D341Med (cell line): ENCODE data around the gene CLDN5.

Experiments used
- DNase-seq: peaks from one replicate; pipeline ENCODE4 v3.0.0; 2012; ENCODE audit warnings: low spot score

Gene CLDN5

DNA sequence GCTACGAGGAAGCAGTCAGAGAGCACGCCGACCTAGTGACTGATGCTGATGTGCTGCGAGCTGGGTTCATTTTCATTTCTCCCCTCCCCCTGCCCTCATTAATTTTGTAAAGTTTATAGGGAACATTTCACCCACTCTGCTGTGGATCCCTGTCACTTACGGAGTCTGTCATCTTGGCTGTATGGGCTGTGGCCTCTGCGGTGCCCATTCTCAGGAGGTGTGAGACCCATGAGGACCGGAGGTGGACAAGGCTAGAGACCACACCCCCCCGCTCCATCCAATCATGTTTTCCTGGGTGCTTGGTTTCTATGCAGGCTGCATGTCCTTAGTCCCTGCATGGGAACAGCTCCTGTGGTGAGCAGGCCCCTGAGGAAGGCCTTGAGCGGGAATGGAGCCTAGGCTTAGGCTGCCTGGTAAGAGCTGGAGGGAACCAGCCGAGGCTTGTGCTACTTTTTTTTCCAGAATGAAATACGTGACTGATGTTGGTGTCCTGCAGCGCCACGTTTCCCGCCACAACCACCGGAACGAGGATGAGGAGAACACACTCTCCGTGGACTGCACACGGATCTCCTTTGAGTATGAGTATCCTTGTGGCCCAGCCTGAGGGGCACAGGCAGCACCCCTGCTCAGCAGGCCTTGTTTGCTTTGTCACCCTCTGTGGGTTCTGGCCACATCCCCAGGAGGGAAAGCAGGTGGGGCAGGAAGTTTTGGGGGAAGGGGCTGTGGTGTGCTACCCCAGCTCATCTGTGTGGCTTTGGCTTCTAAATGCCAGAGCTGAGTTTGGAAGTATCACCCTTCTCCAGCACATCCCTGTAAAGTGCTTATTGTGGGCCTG, 19.1 kb downstream of the CLDN5 start:
- no peak for DNase-seq

DNA sequence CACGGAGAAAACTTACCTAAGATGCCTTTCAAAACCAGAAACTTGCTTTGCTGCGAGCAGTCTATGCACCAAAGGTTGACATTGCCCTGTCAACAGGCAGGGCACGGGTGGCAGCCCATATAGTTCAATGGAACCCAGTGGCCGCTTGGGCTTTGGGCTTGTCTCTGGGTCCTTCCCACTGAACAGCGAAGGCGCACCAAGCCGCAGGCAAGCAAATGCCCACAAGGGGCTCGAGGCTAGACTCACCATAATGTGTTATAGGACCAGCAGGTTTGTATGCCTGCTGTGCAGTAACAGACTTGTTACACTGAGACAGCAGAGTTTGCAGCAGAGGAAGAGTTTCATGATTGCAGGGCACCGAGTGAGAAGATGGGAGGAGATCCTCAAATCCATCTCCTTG, 20.3 kb downstream of the CLDN5 start:
- peak; percentile 35 for DNase-seq

DNA sequence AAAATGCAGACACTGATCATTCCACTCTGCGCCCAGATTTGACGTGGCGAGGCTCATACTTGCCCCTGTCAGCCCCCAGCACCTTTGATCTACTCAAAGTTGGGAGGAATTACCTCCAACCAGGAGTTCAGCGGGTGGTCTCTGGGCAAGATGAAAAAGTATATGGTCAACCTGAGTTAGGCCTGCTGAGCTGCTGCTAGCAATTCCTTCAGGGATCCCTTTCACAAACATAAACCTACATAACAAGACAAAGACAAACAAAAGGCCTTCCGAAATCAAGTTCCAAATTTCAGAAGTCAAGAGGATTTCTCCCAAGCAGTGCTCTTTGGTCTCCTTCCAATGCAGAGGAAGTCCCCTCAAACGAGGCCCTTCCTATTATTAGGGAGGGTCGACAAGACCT, 20.8 kb downstream of the CLDN5 start:
- no peak for DNase-seq

DNA sequence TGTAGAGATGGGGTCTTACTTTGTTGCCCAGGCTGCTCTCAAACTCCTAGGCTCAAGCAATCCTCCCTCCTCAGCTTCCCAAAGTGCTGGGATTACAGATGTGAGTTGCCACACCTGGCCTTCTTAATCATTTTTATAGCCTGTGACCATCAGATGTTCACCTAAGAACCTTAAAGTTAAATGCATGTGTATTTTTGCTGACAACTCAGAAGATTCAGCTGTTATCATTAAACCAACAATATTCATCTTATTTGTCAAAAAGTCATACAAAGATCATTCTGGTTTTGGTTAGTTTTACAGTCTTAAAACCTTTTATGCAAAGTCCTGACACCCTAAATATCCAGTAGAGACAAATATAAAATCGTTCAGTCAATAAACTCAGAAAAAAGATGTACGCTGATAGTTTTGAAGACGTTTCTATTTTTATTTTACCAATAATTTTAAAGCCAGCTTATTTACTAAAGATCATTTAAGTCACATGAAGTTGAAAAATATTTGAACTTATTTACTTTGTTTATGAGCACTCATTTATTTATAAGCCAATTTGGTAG, 22.2 kb downstream of the CLDN5 start:
- DNase-seq: no peak

DNA sequence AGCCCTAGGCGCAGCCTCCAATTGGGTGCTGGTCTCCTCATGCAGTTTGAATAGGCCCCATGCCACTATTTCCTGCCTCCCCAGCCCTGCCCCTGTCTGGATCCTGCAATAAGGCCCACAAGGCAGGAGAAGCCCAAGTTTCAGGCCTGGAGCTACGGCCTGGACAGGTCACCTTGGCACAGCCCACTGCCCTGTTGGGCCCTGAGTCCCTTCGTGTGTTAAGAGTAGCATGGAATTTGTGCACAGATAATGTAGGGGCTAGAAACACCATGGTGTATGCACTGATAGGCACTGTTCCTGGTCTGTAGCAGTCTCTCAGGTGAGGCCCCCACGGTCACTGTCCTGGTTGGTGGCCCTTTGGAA, 24.3 kb downstream of the CLDN5 start:
- DNase-seq: no peak

DNA sequence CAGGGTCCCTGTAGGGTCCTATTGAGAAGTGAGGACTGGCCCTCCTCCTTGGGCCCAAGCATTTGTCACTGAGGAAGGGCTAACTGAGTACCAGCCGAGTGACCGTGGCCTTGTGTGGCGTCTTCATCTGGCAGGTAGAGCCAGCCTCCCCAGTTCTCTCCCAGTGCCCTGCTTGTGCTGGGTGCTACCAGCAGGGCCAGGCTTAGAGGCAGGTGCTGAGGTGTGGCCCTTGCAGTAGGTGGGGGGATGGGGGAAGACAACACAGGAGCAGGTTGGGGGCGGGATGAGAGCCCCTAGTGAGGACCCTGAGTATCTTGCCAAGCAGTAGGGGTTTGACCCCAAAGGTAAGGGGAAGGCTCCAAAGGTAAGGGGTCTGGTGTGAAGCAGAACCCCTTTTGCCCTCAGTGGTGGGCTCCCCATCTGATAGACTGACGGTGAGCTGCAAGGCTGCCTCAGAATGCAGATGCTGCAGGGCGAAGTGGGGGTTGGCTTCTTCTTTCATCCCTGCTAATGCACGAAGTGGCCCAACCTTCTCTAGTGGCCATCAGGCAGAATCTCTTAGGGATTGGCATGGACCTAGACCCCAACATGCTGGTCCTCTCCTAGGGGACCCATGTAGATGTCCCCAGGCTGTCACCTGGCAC, 24.9 kb downstream of the CLDN5 start:
- DNase-seq: no peak

DNA sequence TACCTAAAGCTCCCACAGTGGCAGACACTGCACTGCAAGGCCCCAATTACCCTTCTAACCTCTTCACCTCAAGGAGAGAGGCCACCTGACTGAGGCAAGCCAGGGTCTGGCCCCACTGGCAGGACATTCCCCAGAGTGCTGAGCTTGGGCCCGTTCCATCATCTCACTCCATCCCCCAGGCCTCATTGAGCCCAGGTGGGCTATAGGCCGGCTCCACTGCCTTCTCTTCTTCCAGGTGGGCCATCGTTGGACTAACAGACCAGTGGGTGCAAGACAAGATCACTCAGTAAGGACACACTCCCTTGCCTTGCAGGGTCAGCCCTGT, 25.4 kb downstream of the CLDN5 start:
- DNase-seq: no peak

DNA sequence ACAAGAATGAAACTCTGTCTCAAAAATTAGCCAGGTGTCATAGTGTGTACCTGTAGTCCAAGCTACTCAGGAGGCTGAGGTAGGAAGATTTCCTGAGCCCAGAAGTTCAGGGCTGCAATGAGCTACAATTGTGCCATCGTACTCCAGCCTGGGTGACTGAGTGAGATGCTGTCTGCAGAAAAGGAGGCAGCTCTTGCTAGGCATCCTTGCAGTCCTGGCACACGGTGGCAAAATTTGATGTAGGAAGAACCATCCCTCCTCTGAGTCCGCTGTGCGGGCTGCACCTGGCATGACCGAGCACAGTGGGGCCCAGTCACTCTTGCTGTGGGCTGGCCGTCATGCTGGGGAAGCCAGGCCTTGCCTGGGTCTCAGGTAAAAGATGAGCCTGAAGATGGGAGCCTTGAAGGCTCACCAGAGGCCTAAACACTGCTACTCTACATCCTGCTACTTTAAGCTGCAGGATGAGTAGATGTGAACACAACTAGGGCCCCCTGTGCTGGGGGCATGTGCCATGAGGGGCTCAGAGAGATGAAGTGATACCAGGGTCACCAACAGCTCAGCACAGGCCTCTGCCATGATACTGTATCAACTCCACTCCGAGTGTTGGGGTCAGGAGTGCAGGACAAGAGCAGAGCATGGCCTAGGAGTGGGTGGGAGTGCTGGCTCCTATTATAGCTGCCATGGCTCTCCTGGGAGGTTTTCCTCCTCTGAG, 25.9 kb downstream of the CLDN5 start:
- no peak for DNase-seq

DNA sequence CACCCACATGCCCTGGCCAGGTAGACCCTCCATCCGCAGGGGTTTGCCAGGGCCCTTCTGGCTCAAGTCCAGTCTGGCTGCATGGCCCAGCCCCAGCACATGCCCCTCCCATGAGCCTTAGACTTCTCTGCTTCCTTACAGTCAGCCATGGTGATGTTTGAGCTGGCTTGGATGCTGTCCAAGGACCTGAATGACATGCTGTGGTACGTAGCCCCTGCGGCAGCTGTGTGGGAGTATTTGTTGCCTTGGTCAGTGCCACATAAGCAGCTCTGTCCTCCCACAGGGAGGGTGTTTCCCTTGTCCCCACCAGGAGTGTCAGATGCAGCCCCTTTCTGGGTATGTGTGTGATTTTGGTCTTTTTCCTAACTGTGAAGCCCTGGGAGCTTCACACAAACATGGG, 27.0 kb downstream of the CLDN5 start:
- no peak for DNase-seq

DNA sequence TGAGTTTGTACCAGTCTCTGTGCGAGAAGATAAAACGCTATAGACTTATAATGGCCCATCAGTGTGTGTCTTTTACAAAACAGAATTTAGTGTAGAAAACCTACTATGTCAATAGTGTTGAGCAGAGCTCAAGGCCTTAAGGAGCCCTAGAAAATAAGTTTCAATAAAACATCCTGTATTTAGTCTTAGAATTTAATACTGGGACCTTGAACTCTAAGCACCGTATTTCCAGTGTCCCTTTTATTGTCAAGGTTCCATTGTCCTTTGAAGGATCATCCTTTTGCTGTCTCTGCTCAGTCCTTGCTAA, 27.9 kb downstream of the CLDN5 start:
- DNase-seq: no peak

DNA sequence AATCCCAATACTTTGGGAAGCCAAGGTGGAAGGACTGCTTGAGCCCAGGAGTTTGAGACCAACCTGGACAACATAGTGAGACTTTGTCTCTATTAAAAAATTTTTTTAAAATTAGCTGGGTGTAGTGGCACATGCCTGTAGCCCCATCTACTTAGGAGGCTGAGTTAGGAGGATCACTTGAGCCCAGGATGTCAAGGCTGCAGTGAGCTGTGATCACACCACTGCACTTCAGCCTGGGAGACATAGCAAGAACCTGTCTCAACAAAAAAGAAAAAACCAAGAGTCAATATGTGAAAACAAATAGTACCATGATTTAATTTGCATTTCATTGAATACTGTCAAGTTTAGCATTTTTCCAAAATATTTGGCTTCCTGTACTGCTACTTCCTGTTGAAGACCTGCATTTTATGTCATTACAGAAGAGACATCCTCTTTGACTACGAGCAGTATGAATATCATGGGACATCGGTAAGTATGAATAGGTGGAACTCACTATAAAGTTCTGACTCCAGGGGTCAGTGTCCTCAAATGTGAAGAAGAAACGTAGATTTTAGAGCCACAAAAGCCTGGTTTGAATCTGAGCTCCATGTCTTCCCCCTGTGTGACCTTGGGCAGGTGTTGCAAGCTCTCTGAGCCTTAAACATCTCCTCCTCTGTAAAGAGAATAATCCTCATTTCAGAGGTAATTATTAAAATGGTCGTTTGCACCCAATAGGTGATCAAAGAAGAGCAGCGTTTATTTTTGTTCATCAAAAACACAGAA, 28.5 kb downstream of the CLDN5 start:
- DNase-seq: no peak

DNA sequence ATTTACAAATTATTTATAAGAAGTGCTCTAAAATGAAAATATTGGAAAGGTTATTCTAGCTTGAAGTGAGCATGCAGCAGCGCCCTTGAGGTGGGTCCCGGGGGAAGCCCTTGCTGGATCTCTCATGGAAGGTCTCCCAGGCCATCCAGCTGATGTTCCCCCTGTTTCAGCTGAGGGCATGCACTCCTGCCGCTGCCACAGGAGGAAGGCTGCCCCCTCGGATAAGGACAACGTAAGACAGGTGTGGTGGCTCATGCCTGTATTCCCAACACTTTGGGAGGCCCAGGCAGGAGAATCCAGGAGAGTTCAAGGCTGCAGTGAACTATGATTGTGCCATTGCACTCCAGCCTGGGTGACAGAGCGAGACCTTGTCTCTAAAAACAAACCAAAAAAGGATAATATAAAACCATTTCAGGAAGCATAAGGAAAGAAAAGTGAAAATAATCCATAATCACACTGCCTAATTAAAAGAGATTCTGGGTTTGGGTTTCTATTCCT, 29.5 kb downstream of the CLDN5 start:
- no peak for DNase-seq

DNA sequence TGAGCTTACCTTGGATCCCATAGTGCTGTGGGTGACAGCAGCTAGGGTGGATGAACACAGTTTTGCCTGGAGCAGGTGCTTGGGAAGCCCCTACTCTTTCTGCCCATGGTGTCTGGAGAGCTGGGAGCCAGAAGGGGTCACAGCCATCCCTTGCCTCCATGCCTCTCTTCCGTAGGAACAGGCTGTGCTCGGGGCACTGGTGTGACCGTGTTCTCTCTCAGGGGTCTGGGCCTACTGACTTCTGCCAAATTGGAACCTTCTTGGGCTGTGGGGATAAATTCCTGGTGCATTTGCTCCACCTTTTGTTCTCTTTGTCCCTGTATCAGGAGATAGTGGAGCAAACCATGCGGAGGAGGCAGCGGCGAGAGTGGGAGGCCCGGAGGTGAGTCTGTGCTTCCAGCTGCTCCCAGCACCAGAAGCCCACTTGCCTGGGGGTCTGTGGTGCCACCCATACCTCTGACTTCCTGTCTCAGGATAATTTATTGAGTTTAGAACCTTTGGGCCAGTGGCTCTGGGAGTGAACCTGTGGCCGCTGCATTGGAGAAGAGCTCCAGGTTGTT, 30.1 kb downstream of the CLDN5 start:
- no peak for DNase-seq

DNA sequence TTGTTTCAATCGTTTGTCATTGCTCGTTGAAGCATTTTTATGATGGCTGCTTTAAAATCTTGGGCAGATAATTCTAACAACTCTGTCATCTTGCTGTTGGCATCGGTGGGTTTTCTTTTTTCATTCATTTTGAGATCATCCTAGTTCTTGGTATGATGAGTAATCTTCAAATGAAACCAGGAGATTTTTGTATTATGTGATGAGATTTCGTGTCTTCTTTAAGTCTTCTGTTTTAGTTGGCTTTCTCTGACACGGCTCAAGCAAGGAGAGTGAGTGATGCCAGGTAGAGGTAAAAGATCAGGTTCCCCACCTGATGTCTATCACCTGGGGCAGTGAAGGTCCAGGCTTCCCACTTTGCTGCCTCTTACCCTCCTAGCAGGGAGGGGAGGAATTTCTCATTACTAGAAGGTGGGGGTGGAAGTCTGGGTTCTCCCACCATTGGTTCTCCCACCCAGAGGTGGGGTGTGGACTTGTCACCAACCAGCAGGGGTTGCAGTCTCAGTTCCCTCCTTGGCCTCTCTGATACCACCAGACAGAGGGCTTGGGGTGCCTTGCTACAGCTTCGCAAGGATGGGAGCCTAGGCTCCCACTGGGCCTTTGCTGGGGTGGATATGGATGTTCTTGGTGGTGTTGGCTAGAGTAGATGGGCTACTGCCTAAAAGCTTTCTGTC, 31.6 kb downstream of the CLDN5 start:
- no peak for DNase-seq

DNA sequence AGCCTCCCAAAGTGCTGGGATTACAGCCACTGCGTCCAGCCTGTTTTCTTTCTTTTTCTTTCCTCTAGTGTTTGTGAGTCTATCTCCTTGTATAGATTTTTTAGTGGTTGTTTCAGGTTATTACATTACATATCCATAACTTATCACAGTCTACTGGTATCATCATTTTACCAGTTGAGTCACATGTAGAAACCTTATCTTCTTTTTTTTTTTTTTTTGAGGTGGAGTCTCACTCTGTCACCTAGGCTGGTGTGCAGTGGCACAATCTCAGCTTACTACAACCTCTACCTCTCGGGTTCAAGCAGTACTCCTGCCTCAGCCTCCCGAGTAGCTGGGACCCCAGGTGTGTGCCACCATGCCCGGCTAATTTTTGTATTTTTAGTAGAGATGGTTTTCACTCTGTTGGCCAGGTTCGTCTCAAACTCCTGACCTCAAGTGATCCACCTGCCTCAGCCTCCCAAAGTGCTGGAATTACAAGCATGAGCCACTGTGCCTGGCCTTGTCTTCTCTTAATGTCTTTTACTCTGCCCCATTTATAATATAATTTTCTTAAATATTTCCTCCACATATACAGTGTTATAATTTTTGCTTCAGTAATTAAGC, 33.5 kb downstream of the CLDN5 start:
- DNase-seq: no peak

DNA sequence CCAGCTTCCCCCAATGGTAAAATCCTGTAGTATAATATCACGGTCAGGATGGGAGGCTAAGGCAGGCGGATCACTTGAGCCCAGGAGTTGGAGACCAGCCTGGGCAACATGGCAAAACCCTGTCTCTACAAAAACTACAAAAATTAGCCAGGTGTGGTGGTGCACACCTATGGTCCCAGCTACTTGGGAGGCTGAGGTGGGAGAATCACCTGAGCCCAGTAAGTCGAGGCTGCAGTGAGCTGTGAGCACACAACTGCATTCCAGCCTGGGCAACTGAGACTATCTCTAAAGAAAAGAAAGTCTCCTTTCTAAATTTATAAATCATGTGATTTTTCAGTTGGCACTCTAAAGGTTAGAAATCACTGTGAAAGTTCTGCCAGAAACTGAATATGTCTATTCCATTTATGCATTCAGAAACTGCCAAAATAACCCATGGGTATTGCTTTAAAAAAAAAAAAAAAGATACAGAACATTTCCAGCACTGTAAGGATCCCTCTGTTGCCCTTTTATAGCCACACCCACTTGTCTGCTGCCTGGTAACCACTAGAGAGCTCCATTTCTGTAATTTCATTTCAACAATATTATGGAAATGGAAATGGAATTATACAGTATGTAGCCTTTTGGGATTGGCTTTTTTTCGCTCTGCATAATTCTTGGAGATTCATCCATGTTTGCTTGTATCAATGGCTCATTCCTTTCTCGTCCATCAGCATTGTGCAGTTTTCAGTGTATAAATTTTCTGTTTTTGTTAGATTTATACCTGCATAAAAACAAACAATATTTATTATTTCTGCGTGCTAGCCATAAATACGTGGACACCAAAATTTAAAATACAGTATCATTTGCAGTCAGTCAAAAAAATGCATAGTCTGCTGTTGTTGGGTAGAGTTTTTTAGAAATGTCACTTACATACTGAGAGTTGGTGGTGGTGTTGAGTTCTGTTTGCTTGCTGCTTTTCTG, 35.0 kb downstream of the CLDN5 start:
- no peak for DNase-seq

DNA sequence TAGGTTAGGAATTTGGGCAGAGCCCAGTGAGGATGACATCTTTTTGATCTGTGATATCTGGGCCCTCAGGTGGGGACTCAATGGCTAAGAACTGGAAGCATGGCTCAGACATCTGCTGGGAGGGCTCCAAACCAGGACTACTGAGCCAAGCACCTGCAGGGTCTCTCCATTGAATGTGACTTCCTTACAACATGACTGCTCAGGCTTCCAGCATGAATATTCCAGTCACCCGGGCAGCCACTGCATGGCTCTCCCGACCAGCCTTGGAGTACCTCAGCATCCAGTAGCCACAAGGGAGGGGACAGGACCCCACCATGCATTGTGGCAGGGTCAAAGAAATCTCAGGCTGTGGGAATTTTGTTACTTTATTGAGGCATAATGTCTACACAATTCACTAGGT, 35.9 kb downstream of the CLDN5 start:
- no peak for DNase-seq

DNA sequence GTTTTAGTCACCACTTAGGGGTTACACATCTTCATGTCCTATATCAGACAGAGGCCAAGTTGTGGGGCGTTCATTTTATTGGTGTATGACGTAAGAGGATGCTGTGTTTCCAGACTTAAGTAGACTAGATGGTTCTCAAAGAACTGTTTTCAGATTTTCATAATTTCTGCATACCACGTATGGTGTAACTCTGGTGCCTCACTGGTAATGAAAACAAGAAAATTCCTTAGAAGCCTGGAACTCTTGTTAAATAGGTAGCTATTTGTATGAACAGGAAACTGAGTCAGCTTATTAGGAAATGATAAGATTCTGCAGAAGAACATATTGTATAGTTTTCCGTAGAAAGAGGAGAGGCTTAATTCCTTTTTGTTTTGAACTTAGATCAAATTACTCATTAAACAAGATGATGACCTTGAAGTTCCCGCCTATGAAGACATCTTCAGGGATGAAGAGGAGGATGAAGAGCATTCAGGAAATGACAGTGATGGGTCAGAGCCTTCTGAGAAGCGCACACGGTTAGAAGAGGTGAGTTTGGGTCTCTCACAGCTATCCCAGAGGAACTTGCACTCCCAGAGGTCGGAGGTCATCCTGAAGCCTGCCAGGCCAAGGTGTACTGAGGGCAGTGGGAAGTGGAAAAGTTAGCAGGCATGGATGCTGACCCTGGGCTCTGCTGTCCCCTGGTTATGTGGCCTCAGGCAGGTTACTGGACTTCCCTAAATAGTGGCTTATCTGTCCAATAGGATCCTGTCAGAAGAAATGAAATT, 40.5 kb downstream of the CLDN5 start:
- DNase-seq: no peak

DNA sequence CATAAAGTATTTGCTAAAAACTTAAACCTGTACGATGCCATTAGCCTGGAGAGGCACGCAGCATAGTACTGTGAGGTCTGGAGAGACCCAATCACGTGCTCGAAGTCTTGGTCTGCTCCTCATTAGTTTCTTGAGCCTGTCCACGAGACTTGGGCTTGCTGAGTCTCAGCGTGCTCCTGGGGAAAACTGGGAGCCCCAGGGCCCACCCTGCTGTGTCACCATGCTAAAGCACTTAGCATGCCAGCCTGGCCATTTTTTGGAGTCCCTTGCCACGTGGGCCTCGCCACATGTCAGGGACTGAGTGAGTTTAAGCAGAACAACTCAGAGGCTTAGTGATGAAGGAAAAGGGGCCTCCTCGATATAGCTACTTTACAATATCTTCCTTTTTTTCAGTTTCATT, 41.9 kb downstream of the CLDN5 start:
- DNase-seq: no peak
